Spleen (tissue), 11 donors: ENCODE measurements around the gene KRT85. TPM values are rescaled to one million over a fixed set of nuclear protein-coding genes. Genes with fewer than 3 reads are reported as not detected.

Experiments used
- DNase-seq: peaks from one replicate; pipeline ENCODE4 v3.0.0-alpha.2; 2020
- H3K27ac ChIP-seq, 8 donors: fragments of 200-600 bp; sonication (generic) in 7 of 8; 1 replicate in 4 of 8; 2 replicates in 4 of 8; pipeline versions ENCODE4 v1.5.0 to v1.8.0; 2016 to 2021; ENCODE audit warnings: inconsistent platforms in 4 of 8, mild to moderate bottlenecking in 4 of 8, moderate library complexity in 1 of 8
- H3K27me3 ChIP-seq, 7 donors: fragments of 200-600 bp; sonication (generic) in 6 of 7; replicated peaks in 1 of 7; 1 replicate in 4 of 7; 2 replicates in 3 of 7; pipeline versions ENCODE4 v1.5.0 to v1.8.0; 2016 to 2021; ENCODE audit warnings: inconsistent platforms in 3 of 7, mild to moderate bottlenecking in 1 of 7
- H3K36me3 ChIP-seq, 6 donors: fragments of 200-600 bp; sonication (generic) in 5 of 6; 1 replicate in 4 of 6; 2 replicates in 2 of 6; pipeline versions ENCODE4 v1.5.0 to v1.8.0; 2016 to 2021; ENCODE audit warnings: inconsistent platforms in 2 of 6
- H3K4me1 ChIP-seq, 6 donors: fragments of 200-600 bp; sonication (generic) in 5 of 6; 1 replicate in 3 of 6; 2 replicates in 3 of 6; pipeline versions ENCODE4 v1.5.0 to v1.8.0; 2016 to 2021; ENCODE audit warnings: inconsistent platforms in 3 of 6
- H3K4me3 ChIP-seq, 8 donors: fragments of 200-600 bp; sonication (generic) in 7 of 8; 1 replicate in 4 of 8; 2 replicates in 4 of 8; pipeline versions ENCODE4 v1.5.0 to v1.8.0; 2016 to 2021; ENCODE audit warnings: inconsistent platforms in 4 of 8, mild to moderate bottlenecking in 4 of 8, moderate library complexity in 2 of 8
- H3K9me3 ChIP-seq, 8 donors: fragments of 200-600 bp; sonication (generic) in 7 of 8; 1 replicate in 4 of 8; 2 replicates in 4 of 8; pipeline versions ENCODE4 v1.5.0 to v1.8.0; 2016 to 2021; ENCODE audit warnings: inconsistent platforms in 4 of 8
- POLR2A ChIP-seq, 3 donors: fragments of 450-650 bp; IDR thresholded peaks; one replicate each; pipeline ENCODE4 v1.5.1; 2017; ENCODE audit warnings: antibody characterized with exemption in 3 of 3, mild to moderate bottlenecking in 1 of 3
- POLR2AphosphoS5 ChIP-seq, 3 donors: sonication (generic); formaldehyde crosslinking; IDR thresholded peaks; one replicate each; pipeline ENCODE4 v1.5.1; 2017; ENCODE audit warnings: antibody characterized with exemption in 3 of 3
- WGBS, 5 donors: extraction: QIAGEN DNeasy Blood & Tissue Kit in 3 of 5; methylation state at CpG; one replicate each; pipeline versions ENCODE4 v1.1.5 to v1.1.7; 2013 to 2018; 5-methylcytosine and 5-hydroxymethylcytosine counted together
- intact Hi-C: fragments of 100-400 bp; cut with DNase I; formaldehyde crosslinking; loops from one replicate; pipeline ENCODE4 v1.15.0; 2023; ENCODE audit warnings: low total_unique reads
- polyA plus RNA-seq, 3 donors: library from polyadenylated mRNA; stranded (reverse); fragments of 200-250 nt; gene quantifications; one replicate each; pipeline ENCODE4 v1.2.1, GENCODE V29; 2013
- total RNA-seq, 7 donors: library from RNA; depleted of rRNA in 3 of 7; stranded (reverse); fragments of >200 nt in 3 of 7; fragmentation: NEBNext Ultra II Directional in 4 of 7; extraction: Animal tissue kit (Norgen Biotek cat#: 25700) in 4 of 7; gene quantifications; one replicate each; pipeline versions ENCODE4 v1.1.0 to v1.2.1, GENCODE V29; 2016 to 2021
- TF ChIP-seq, protein P1 (sequence below), 11 experiments: fragments of 200-600 bp in 7 of 11; fragments of 450-650 bp in 4 of 11; sonication (generic) in 4 of 11; IDR thresholded peaks in 8 of 11; conservative IDR thresholded peaks in 3 of 11; 1 replicate in 7 of 11; 2 replicates in 4 of 11; pipeline versions ENCODE4 v1.4.0 to v1.8.0; 2016 to 2021; ENCODE audit warnings: antibody characterized with exemption in 11 of 11, inconsistent platforms in 4 of 11, mild to moderate bottlenecking in 1 of 11
- donor health status: healthy with polysubstance abuse.
- donor health status: DM: no; HTN: no; CAD: no; lungs with moderate emphysema.
- donor health status: DM: no; HTN: no; CAD: no.
- donor health status: Bipolar disorder and iron deficiency.
- donor health status: healthy.
- donor health status: DM: no; HTN: no; CAD: no.
- donor health status: DM: yes; HTN: yes; CAD: no.

KRT85 gene
- total and polyA plus RNA-seq, 10 donors: 0.52 TPM; not detected in 9

- Histone ChIP-seq H3K4me1 (no peaks in the 10 kb centered on the region), H3K27ac (no peak overlapping the region), H3K27me3 (peaks cover 0 to 8% (median 0%) of the 10 kb centered on the region in 7 donors), H3K36me3 (no peaks in the 10 kb centered on the region), H3K4me3 (no peak overlapping the region), H3K9me3 (peaks cover 0 to 11% (median 0%) of the 10 kb centered on the region in 8 donors)
- peak; percentile 59 for DNase-seq
- WGBS, 5 donors: 85 to 98% (median 93%) methylated on average over 6 to 12 of the region's 12 CpGs
- TF ChIP-seq, protein P1, sequence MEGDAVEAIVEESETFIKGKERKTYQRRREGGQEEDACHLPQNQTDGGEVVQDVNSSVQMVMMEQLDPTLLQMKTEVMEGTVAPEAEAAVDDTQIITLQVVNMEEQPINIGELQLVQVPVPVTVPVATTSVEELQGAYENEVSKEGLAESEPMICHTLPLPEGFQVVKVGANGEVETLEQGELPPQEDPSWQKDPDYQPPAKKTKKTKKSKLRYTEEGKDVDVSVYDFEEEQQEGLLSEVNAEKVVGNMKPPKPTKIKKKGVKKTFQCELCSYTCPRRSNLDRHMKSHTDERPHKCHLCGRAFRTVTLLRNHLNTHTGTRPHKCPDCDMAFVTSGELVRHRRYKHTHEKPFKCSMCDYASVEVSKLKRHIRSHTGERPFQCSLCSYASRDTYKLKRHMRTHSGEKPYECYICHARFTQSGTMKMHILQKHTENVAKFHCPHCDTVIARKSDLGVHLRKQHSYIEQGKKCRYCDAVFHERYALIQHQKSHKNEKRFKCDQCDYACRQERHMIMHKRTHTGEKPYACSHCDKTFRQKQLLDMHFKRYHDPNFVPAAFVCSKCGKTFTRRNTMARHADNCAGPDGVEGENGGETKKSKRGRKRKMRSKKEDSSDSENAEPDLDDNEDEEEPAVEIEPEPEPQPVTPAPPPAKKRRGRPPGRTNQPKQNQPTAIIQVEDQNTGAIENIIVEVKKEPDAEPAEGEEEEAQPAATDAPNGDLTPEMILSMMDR (IDR thresholded peaks at IDR 0.05 in 8 of 11, conservative IDR thresholded peaks at IDR 0.05 in 3 of 11): no peak
- TF ChIP-seq POLR2AphosphoS5 (IDR thresholded peaks at IDR 0.05) (no peak), POLR2A (IDR thresholded peaks at IDR 0.05) (no peak)
- intact Hi-C loops: no loop called here
Measured at GRCh38 chr12:52344111-52344510, 23.2 kb downstream of the KRT85 start.

GRCh38 chr12:52343550-52343949, 23.7 kb downstream of the KRT85 start:
- Histone ChIP-seq H3K27ac (no peak overlapping the region), H3K36me3 (no peaks in the 10 kb centered on the region), H3K4me3 (no peak overlapping the region), H3K9me3 (peaks cover 0 to 11% (median 0%) of the 10 kb centered on the region in 8 donors), H3K27me3 (peaks cover 0 to 10% (median 0%) of the 10 kb centered on the region in 7 donors), H3K4me1 (no peaks in the 10 kb centered on the region)
- intact Hi-C loops: no loop called here
- TF ChIP-seq POLR2A (IDR thresholded peaks at IDR 0.05) (no peak), POLR2AphosphoS5 (IDR thresholded peaks at IDR 0.05) (no peak)
- TF ChIP-seq, protein P1 (IDR thresholded peaks at IDR 0.05 in 8 of 11, conservative IDR thresholded peaks at IDR 0.05 in 3 of 11): no peak
- peak; percentile 49 for DNase-seq
- WGBS, 5 donors: 68 to 100% (median 92%) methylated on average over 2 of the region's 2 CpGs

DNA sequence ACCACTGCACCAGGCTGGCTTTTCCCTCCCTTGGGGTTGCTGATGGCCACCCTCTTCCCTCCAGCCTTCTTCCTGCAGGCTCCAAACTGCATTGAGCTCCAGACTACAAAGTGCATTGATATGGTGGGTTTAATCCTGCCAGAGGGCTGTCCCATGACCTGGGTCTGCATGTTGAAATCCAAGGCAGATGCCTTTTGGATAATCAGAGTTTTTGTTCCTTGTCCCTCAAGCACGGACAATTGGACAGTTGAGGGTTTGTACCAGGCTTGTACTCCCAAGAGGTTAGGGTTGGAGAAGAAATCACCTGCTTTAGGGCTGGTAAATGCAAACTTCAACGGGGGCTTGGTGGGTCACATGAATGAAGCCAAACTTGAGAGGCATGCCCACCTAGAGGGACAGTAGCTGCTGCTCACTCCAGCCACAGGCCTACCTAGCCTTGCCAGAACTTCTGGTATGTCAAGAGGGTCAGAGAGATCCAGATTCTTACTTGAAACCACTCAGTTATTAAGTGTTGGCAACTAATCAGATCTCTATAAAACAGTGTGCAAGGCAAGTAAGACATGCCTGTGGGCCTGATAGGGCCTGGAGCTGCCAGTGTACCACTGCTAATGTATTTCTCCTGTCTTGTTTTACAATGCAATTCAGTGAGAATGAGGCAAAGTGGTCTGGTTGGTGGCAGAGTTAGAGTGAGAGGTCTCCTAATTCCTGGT, 24.3 kb downstream of the KRT85 start:
- Histone ChIP-seq H3K9me3 (peaks cover 0 to 11% (median 0%) of the 10 kb centered on the region in 8 donors), H3K27ac (no peak overlapping the region), H3K4me1 (no peaks in the 10 kb centered on the region), H3K4me3 (no peak overlapping the region), H3K27me3 (peaks cover 0 to 15% (median 0%) of the 10 kb centered on the region in 7 donors), H3K36me3 (no peaks in the 10 kb centered on the region)
- TF ChIP-seq, protein P1 (IDR thresholded peaks at IDR 0.05 in 8 of 11, conservative IDR thresholded peaks at IDR 0.05 in 3 of 11): no peak
- TF ChIP-seq POLR2A (IDR thresholded peaks at IDR 0.05) (no peak), POLR2AphosphoS5 (IDR thresholded peaks at IDR 0.05) (no peak)
- peak; percentile 20 for DNase-seq
- WGBS, 5 donors: 75 to 91% (median 84%) methylated on average over 2 of the region's 2 CpGs
- intact Hi-C loops: no loop called here

GRCh38 chr12:52341066-52341580, 26.2 kb downstream of the KRT85 start:
- intact Hi-C loops: no loop called here
- Histone ChIP-seq H3K27ac (no peak overlapping the region), H3K4me3 (no peak overlapping the region), H3K36me3 (no peaks in the 10 kb centered on the region), H3K9me3 (peaks cover 0 to 25% (median 12%) of the 10 kb centered on the region in 8 donors), H3K27me3 (peaks cover 0 to 15% (median 0%) of the 10 kb centered on the region in 7 donors), H3K4me1 (no peaks in the 10 kb centered on the region)
- TF ChIP-seq POLR2AphosphoS5 (IDR thresholded peaks at IDR 0.05) (no peak), POLR2A (IDR thresholded peaks at IDR 0.05) (no peak)
- TF ChIP-seq, protein P1 (IDR thresholded peaks at IDR 0.05 in 8 of 11, conservative IDR thresholded peaks at IDR 0.05 in 3 of 11): no peak
- WGBS, 5 donors: 85 to 91% (median 91%) methylated on average over 13 to 14 of the region's 14 CpGs
- peak; percentile 55 for DNase-seq
